Smooth muscle cell (in vitro differentiated cells): Measurements from ENCODE around the gene DMD. TPM values are rescaled to one million over a fixed set of nuclear protein-coding genes. Genes with fewer than 3 reads are reported as not detected.

Experiments used
- DNase-seq: peaks from one replicate; lab custom pipeline; 2025; ENCODE audit not compliant: unreplicated experiment; lab: John Stamatoyannopoulos, UW
- H2AFZ ChIP-seq: fragments of 200-600 bp; sonication (generic); 2 replicates; pipeline ENCODE4 v1.6.0; 2016; ENCODE audit warnings: antibody characterized with exemption, low read depth, mild to moderate bottlenecking
- H3F3A ChIP-seq: fragments of 200-600 bp; sonication (generic); 2 replicates; pipeline ENCODE4 v1.6.0; 2017; ENCODE audit warnings: antibody characterized with exemption, low read depth
- H3K27ac ChIP-seq: fragments of 200-600 bp; sonication (generic); 2 replicates; pipeline ENCODE4 v1.5.1; 2016; ENCODE audit warnings: low read depth, mild to moderate bottlenecking
- H3K27me3 ChIP-seq: fragments of 200-600 bp; sonication (generic); 2 replicates; pipeline ENCODE4 v1.6.1; 2016; ENCODE audit warnings: low read depth, mild to moderate bottlenecking
- H3K36me3 ChIP-seq: fragments of 200-600 bp; sonication (generic); 2 replicates; pipeline ENCODE4 v1.5.1; 2016; ENCODE audit warnings: low read depth
- H3K4me1 ChIP-seq: fragments of 200-600 bp; sonication (generic); 2 replicates; pipeline ENCODE4 v1.5.1; 2016; ENCODE audit warnings: low read depth
- H3K4me2 ChIP-seq: fragments of 200-600 bp; sonication (generic); 2 replicates; pipeline ENCODE4 v1.6.0; 2016; ENCODE audit warnings: mild to moderate bottlenecking
- H3K4me3 ChIP-seq: fragments of 200-600 bp; sonication (generic); 2 replicates; pipeline ENCODE4 v1.5.1; 2016; ENCODE audit warnings: mild to moderate bottlenecking
- H3K79me2 ChIP-seq: fragments of 200-600 bp; sonication (generic); 2 replicates; pipeline ENCODE4 v1.6.0; 2016; ENCODE audit warnings: low read depth, mild to moderate bottlenecking
- H3K9ac ChIP-seq: fragments of 200-600 bp; sonication (generic); 2 replicates; pipeline ENCODE4 v1.6.0; 2016; ENCODE audit warnings: low read depth
- H3K9me3 ChIP-seq: fragments of 200-600 bp; sonication (generic); replicated peaks from 2 replicates; pipeline ENCODE4 v1.5.1; 2016; ENCODE audit warnings: low read depth
- H4K20me1 ChIP-seq: fragments of 200-600 bp; sonication (generic); 2 replicates; pipeline ENCODE4 v1.6.0; 2016; ENCODE audit warnings: low read depth
- CTCF ChIP-seq: fragments of 200-600 bp; sonication (generic); IDR thresholded peaks from 2 replicates; pipeline ENCODE4 v1.5.1; 2017; ENCODE audit warnings: borderline replicate concordance, mild to moderate bottlenecking, antibody characterized with exemption; ENCODE audit not compliant: insufficient read depth, poor library complexity, severe bottlenecking
- WGBS: methylation state at CpG from one replicate; pipeline ENCODE4 v1.1.7; 2016; ENCODE audit warnings: low lambda C conversion rate; 5-methylcytosine and 5-hydroxymethylcytosine counted together
- polyA plus RNA-seq: library from polyadenylated mRNA; unstranded; fragments of >200 nt; fragmentation: Nextera tagmentation; extraction: Ambion mirVana; gene quantifications from 2 replicates; pipeline ENCODE4 v1.2.1, GENCODE V29; 2016
- total RNA-seq: library from RNA; depleted of rRNA; stranded (reverse); fragments of >200 nt; gene quantifications from 2 replicates; pipeline ENCODE4 v1.2.3, GENCODE V29; 2014

DMD gene
- total and polyA plus RNA-seq, 2 experiments from 2014 or later: 12.3 to 12.6 TPM

DNA sequence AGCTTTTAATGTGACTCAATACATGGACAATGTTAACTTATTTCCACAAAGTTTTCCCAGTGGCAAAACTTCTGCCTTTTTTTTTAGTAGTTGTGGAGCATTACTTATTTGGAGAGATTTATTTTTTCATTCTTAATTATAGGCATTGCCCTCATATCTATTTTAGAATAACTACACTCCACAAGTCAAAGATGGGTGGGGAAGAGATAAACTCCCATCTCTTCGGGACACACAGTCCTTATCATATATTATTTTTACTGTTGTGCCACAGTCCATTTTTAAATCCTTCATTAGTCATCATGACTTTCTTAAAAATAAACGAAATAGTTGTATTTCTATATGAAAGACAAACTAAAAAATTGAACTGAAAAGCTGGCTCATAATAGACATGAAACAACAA lies 1.2 kb downstream of the DMD start:
- WGBS: 39% methylated on average over 2 of the region's 2 CpGs
- H3K79me2 ChIP-seq: peaks cover 15% of the 10 kb centered on the region
- H3K27ac ChIP-seq: peak overlapping the region; percentile 65
- no peak for TF ChIP-seq CTCF
- H3F3A ChIP-seq: peaks cover 4% of the 10 kb centered on the region
- peaks cover 13% of the 10 kb centered on the region for H3K4me1 ChIP-seq
- H3K4me3 ChIP-seq: peak overlapping the region; percentile 52
- DNase-seq: no peak
- H3K9ac ChIP-seq: peak overlapping the region; percentile 37
- no peaks in the 10 kb centered on the region for H3K36me3 ChIP-seq
- peak overlapping the region; percentile 86 for H3K4me2 ChIP-seq
- H3K9me3 ChIP-seq: no peaks in the 10 kb centered on the region
- H4K20me1 ChIP-seq: no peaks in the 10 kb centered on the region
- no peaks in the 10 kb centered on the region for H3K27me3 ChIP-seq
- H2AFZ ChIP-seq: peak overlapping the region; percentile 57

- H3K27me3 ChIP-seq: no peaks in the 10 kb centered on the region
- H3K27ac ChIP-seq: no peak overlapping the region
- no peak overlapping the region for H2AFZ ChIP-seq
- H3K36me3 ChIP-seq: no peaks in the 10 kb centered on the region
- no peaks in the 10 kb centered on the region for H3K9me3 ChIP-seq
- H3K4me2 ChIP-seq: peak overlapping the region; percentile 86
- TF ChIP-seq CTCF: no peak
- no peak overlapping the region for H3K4me3 ChIP-seq
- WGBS: 66% methylated on average over 1 of the region's 1 CpG
- peaks cover 15% of the 10 kb centered on the region for H3K79me2 ChIP-seq
- no peak for DNase-seq
- no peaks in the 10 kb centered on the region for H4K20me1 ChIP-seq
- peaks cover 13% of the 10 kb centered on the region for H3K4me1 ChIP-seq
- peaks cover 3% of the 10 kb centered on the region for H3F3A ChIP-seq
- no peak overlapping the region for H3K9ac ChIP-seq
Measured at GRCh38 chrX:33207056-33207455, 4.3 kb downstream of the DMD start.

DNA sequence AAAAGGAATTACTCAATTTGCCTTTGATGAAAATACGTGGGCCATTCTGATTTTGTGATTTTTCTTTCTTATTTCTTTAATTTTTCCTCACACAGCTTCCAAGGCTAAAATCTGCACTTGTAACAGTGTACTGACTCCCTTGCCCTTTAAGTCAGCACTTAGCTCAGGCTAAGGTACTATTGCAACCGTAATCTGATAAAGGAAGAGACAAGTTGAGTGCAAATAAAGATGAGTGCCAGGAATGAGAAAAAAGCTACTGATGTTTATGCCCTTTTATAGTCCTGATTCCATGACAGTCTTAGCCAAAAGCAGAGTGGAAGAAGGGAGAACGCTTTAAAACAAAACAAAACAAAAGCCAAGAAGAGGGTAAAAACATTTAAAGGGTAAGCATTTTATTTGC lies 6.0 kb downstream of the DMD start:
- no peak for TF ChIP-seq CTCF
- Histone ChIP-seq H4K20me1 (no peaks in the 10 kb centered on the region), H3K9me3 (no peaks in the 10 kb centered on the region), H3F3A (no peaks in the 10 kb centered on the region), H3K79me2 (peaks cover 15% of the 10 kb centered on the region), H3K4me2 (peak overlapping the region; percentile 54), H3K4me1 (no peaks in the 10 kb centered on the region), H3K4me3 (no peak overlapping the region), H2AFZ (no peak overlapping the region), H3K27me3 (no peaks in the 10 kb centered on the region), H3K9ac (no peak overlapping the region), H3K36me3 (no peaks in the 10 kb centered on the region), H3K27ac (no peak overlapping the region)
- 77% methylated on average over 3 of the region's 3 CpGs for WGBS
- no peak for DNase-seq

GRCh38 chrX:33204889-33205288 lies 6.5 kb downstream of the DMD start:
- no peak for TF ChIP-seq CTCF
- H3K9ac ChIP-seq: no peak overlapping the region
- no peaks in the 10 kb centered on the region for H3K9me3 ChIP-seq
- H2AFZ ChIP-seq: no peak overlapping the region
- H3K36me3 ChIP-seq: no peaks in the 10 kb centered on the region
- H3K4me3 ChIP-seq: no peak overlapping the region
- peaks cover 15% of the 10 kb centered on the region for H3K79me2 ChIP-seq
- no peak overlapping the region for H3K27ac ChIP-seq
- no peaks in the 10 kb centered on the region for H3K4me1 ChIP-seq
- DNase-seq: no peak
- peak overlapping the region; percentile 54 for H3K4me2 ChIP-seq
- no peaks in the 10 kb centered on the region for H3K27me3 ChIP-seq
- H3F3A ChIP-seq: no peaks in the 10 kb centered on the region
- 65% methylated on average over 5 of the region's 5 CpGs for WGBS
- no peaks in the 10 kb centered on the region for H4K20me1 ChIP-seq
